ENCODE data around the gene SEPTIN7. TPM values are rescaled to one million over a fixed set of nuclear protein-coding genes. Genes with fewer than 3 reads are reported as not detected.

Gene SEPTIN7
- total RNA-seq, 1 donor from 2014 or later, result 102 TPM

GRCh38 chr7:35839860-35840854 lies 39.3 kb downstream of the SEPTIN7 start:
- ATAC-seq, result peak; percentile 56

- no peak for ATAC-seq
These were observed 46.1 kb downstream of the SEPTIN7 start for GRCh38 chr7:35846816-35847412.

- no peak for ATAC-seq
These were observed 47.9 kb downstream of the SEPTIN7 start for GRCh38 chr7:35848725-35849124.

GRCh38 chr7:35849158-35849831 lies 48.4 kb downstream of the SEPTIN7 start:
- ATAC-seq, result no peak

- ATAC-seq, result no peak
These were observed 49.1 kb downstream of the SEPTIN7 start for GRCh38 chr7:35849954-35850353.

Other genes with a start within 250 kb of the SEPTIN7 start
- gene HERPUD2, start 105.9 kb upstream of the SEPTIN7 start, total RNA-seq, result 15.7 TPM

All from esophagus mucosa (tissue), 1 donor.